ENCODE results near the gene PLXNB1.

The PLXNB1 gene

GRCh38 chr3:48416546-48416945, 13.3 kb downstream of the PLXNB1 start:
- TF ChIP-seq CTCF (IDR thresholded peaks at IDR 0.05; ENCODE audit: borderline replicate concordance, extremely low read depth, low read length, poor library complexity, severe bottlenecking) (no peak), EZH2 (IDR thresholded peaks at IDR 0.05; ENCODE audit: borderline replicate concordance, low read depth, low read length, severe bottlenecking) (no peak)
- no peak for ATAC-seq (ENCODE audit: insufficient read depth, low read depth)

GRCh38 chr3:48416091-48416505, 13.8 kb downstream of the PLXNB1 start:
- Histone ChIP-seq H3K9me3 (ENCODE audit: insufficient read depth, low read length, severe bottlenecking) (no peaks in the 10 kb centered on the region), H3K79me2 (ENCODE audit: insufficient read depth, low read length) (no peaks in the 10 kb centered on the region), H3K27me3 (ENCODE audit: insufficient read depth, low read length, poor library complexity) (no peaks in the 10 kb centered on the region), H3K36me3 (ENCODE audit: insufficient read depth, low read length) (no peaks in the 10 kb centered on the region), H3K4me3 (ENCODE audit: low read depth in 1 of 2, low read length in 2 of 2) (no peak overlapping the region), H4K20me1 (ENCODE audit: insufficient read depth, low read length) (0 out of 2 replicates have a peak, but pooled peaks cover 5% of the 10 kb centered on the region), H2AFZ (ENCODE audit: low read depth, low read length) (no peak overlapping the region), H3K4me2 (ENCODE audit: insufficient read depth, low read length) (no peak overlapping the region), H3K27ac (ENCODE audit: low read length) (no peak overlapping the region), H3K9ac (ENCODE audit: low read depth, low read length) (no peak overlapping the region), H3K4me1 (ENCODE audit: insufficient read depth, low read length) (no peaks in the 10 kb centered on the region)
- ATAC-seq (ENCODE audit: insufficient read depth, low read depth): no peak
- no peak for DNase-seq
- no peak for TF ChIP-seq CTCF (IDR thresholded peaks at IDR 0.05; ENCODE audit: borderline replicate concordance, extremely low read depth, low read length, poor library complexity, severe bottlenecking)
- no peak for TF ChIP-seq EZH2 (IDR thresholded peaks at IDR 0.05; ENCODE audit: borderline replicate concordance, low read depth, low read length, severe bottlenecking)

More at GRCh38 chr3:48416546-48416945, 13.3 kb downstream of the PLXNB1 start:
- DNase-seq: no peak
- Histone ChIP-seq H3K9ac (ENCODE audit: low read depth, low read length) (no peak overlapping the region), H3K9me3 (ENCODE audit: insufficient read depth, low read length, severe bottlenecking) (no peaks in the 10 kb centered on the region), H3K27ac (ENCODE audit: low read length) (no peak overlapping the region), H2AFZ (ENCODE audit: low read depth, low read length) (no peak overlapping the region), H3K4me3 (ENCODE audit: low read depth in 1 of 2, low read length in 2 of 2) (no peak overlapping the region), H3K4me1 (ENCODE audit: insufficient read depth, low read length) (no peaks in the 10 kb centered on the region), H4K20me1 (ENCODE audit: insufficient read depth, low read length) (0 out of 2 replicates have a peak, but pooled peaks cover 5% of the 10 kb centered on the region), H3K27me3 (ENCODE audit: insufficient read depth, low read length, poor library complexity) (no peaks in the 10 kb centered on the region), H3K36me3 (ENCODE audit: insufficient read depth, low read length) (no peaks in the 10 kb centered on the region), H3K79me2 (ENCODE audit: insufficient read depth, low read length) (no peaks in the 10 kb centered on the region), H3K4me2 (ENCODE audit: insufficient read depth, low read length) (no peak overlapping the region)

- H3K4me2 ChIP-seq (ENCODE audit: insufficient read depth, low read length): no peak overlapping the region
- no peak overlapping the region for H3K4me3 ChIP-seq (ENCODE audit: low read depth in 1 of 2, low read length in 2 of 2)
- no peaks in the 10 kb centered on the region for H3K79me2 ChIP-seq (ENCODE audit: insufficient read depth, low read length)
- H4K20me1 ChIP-seq (ENCODE audit: insufficient read depth, low read length): 0 out of 2 replicates have a peak, but pooled peaks cover 5% of the 10 kb centered on the region
- H2AFZ ChIP-seq (ENCODE audit: low read depth, low read length): no peak overlapping the region
- H3K27me3 ChIP-seq (ENCODE audit: insufficient read depth, low read length, poor library complexity): no peaks in the 10 kb centered on the region
- ATAC-seq (ENCODE audit: insufficient read depth, low read depth) (no peak), DNase-seq (no peak)
- H3K4me1 ChIP-seq (ENCODE audit: insufficient read depth, low read length): no peaks in the 10 kb centered on the region
- no peaks in the 10 kb centered on the region for H3K36me3 ChIP-seq (ENCODE audit: insufficient read depth, low read length)
- no peak for TF ChIP-seq EZH2 (IDR thresholded peaks at IDR 0.05; ENCODE audit: borderline replicate concordance, low read depth, low read length, severe bottlenecking)
- peak; percentile 27 for TF ChIP-seq CTCF (IDR thresholded peaks at IDR 0.05; ENCODE audit: borderline replicate concordance, extremely low read depth, low read length, poor library complexity, severe bottlenecking)
- H3K27ac ChIP-seq (ENCODE audit: low read length): no peak overlapping the region
- H3K9me3 ChIP-seq (ENCODE audit: insufficient read depth, low read length, severe bottlenecking): no peaks in the 10 kb centered on the region
- no peak overlapping the region for H3K9ac ChIP-seq (ENCODE audit: low read depth, low read length)
Observed at GRCh38 chr3:48415251-48415953, 14.5 kb downstream of the PLXNB1 start.
